Osteoblast (primary cell): Measurements from ENCODE around the gene MRM3. TPM values are rescaled to one million over a fixed set of nuclear protein-coding genes. Genes with fewer than 3 reads are reported as not detected.

Experiments
- DNase-seq: peaks from one replicate; pipeline ENCODE4 v3.0.0; 2011; ENCODE audit warnings: low spot score, mixed read lengths; ENCODE audit not compliant: insufficient read length; ENCODE audit errors: missing footprints
- H2AFZ ChIP-seq: 2 replicates; pipeline ENCODE4 v1.6.0; 2011; ENCODE audit warnings: mild to moderate bottlenecking, low read length
- H3K27ac ChIP-seq: 2 replicates; pipeline ENCODE4 v1.5.1; 2011; ENCODE audit warnings: mild to moderate bottlenecking, low read depth, low read length, moderate library complexity
- H3K27me3 ChIP-seq: 2 replicates; pipeline ENCODE4 v1.6.0; 2012; ENCODE audit warnings: mild to moderate bottlenecking, control low read depth, inconsistent platforms, low read length, moderate library complexity; ENCODE audit not compliant: insufficient read depth
- H3K36me3 ChIP-seq: 2 replicates; pipeline ENCODE4 v1.5.1; 2011; ENCODE audit warnings: mild to moderate bottlenecking, low read length, control low read depth, moderate library complexity; ENCODE audit not compliant: insufficient read depth
- H3K4me1 ChIP-seq: 2 replicates; pipeline ENCODE4 v1.5.1; 2011; ENCODE audit warnings: mild to moderate bottlenecking, low read length, control low read depth, moderate library complexity; ENCODE audit not compliant: insufficient read depth
- H3K4me2 ChIP-seq: 2 replicates; pipeline ENCODE4 v1.6.0; 2011; ENCODE audit warnings: mild to moderate bottlenecking, low read length; ENCODE audit not compliant: insufficient read depth
- H3K4me3 ChIP-seq: fragments of 200-600 bp; sonication (generic); 3 replicates; pipeline ENCODE4 v1.5.1; 2012; ENCODE audit warnings: mild to moderate bottlenecking, low read length, inconsistent platforms; ENCODE audit not compliant: insufficient read depth
- H3K79me2 ChIP-seq: 2 replicates; pipeline ENCODE4 v1.6.0; 2012; ENCODE audit warnings: mild to moderate bottlenecking, low read length, control low read depth, inconsistent platforms; ENCODE audit not compliant: insufficient read depth
- H3K9me3 ChIP-seq: 2 replicates; pipeline ENCODE4 v1.5.1; 2011; ENCODE audit warnings: low read depth, low read length, control low read depth
- H4K20me1 ChIP-seq: 2 replicates; pipeline ENCODE4 v1.6.0; 2012; ENCODE audit warnings: mild to moderate bottlenecking, low read length, control low read depth; ENCODE audit not compliant: insufficient read depth
- total RNA-seq: library from RNA; depleted of rRNA; stranded (reverse); fragments of >200 nt; gene quantifications from 2 replicates; pipeline ENCODE4 v1.2.3, GENCODE V29; 2012
- TF ChIP-seq, protein P1 (sequence below): IDR thresholded peaks from 2 replicates; pipeline ENCODE4 v1.5.1; 2011; ENCODE audit warnings: mild to moderate bottlenecking, low read depth, low read length, moderate library complexity; ENCODE audit errors: extremely low read depth

MRM3 gene
- total RNA-seq, 1 donor, result 19.5 TPM

GRCh38 chr17:760371-760770 is 21.8 kb upstream of the MRM3 start:
- Histone ChIP-seq H3K4me3 (no peak overlapping the region), H3K9me3 (no peaks in the 10 kb centered on the region), H3K79me2 (no peaks in the 10 kb centered on the region), H3K4me1 (no peaks in the 10 kb centered on the region), H3K27ac (no peak overlapping the region), H2AFZ (no peak overlapping the region), H3K36me3 (peaks cover 45% of the 10 kb centered on the region), H3K4me2 (no peak overlapping the region), H3K27me3 (no peaks in the 10 kb centered on the region), H4K20me1 (no peaks in the 10 kb centered on the region)
- TF ChIP-seq, protein P1, sequence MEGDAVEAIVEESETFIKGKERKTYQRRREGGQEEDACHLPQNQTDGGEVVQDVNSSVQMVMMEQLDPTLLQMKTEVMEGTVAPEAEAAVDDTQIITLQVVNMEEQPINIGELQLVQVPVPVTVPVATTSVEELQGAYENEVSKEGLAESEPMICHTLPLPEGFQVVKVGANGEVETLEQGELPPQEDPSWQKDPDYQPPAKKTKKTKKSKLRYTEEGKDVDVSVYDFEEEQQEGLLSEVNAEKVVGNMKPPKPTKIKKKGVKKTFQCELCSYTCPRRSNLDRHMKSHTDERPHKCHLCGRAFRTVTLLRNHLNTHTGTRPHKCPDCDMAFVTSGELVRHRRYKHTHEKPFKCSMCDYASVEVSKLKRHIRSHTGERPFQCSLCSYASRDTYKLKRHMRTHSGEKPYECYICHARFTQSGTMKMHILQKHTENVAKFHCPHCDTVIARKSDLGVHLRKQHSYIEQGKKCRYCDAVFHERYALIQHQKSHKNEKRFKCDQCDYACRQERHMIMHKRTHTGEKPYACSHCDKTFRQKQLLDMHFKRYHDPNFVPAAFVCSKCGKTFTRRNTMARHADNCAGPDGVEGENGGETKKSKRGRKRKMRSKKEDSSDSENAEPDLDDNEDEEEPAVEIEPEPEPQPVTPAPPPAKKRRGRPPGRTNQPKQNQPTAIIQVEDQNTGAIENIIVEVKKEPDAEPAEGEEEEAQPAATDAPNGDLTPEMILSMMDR, result no peak
- DNase-seq, result no peak

GRCh38 chr17:767076-767475 is 15.1 kb upstream of the MRM3 start:
- TF ChIP-seq, protein P1, result no peak
- no peak for DNase-seq
- Histone ChIP-seq H3K9me3 (no peaks in the 10 kb centered on the region), H3K79me2 (no peaks in the 10 kb centered on the region), H3K4me3 (no peak overlapping the region), H3K27ac (no peak overlapping the region), H3K36me3 (peaks cover 37% of the 10 kb centered on the region), H3K4me2 (no peak overlapping the region), H3K4me1 (no peaks in the 10 kb centered on the region), H3K27me3 (no peaks in the 10 kb centered on the region), H4K20me1 (no peaks in the 10 kb centered on the region), H2AFZ (no peak overlapping the region)

DNA sequence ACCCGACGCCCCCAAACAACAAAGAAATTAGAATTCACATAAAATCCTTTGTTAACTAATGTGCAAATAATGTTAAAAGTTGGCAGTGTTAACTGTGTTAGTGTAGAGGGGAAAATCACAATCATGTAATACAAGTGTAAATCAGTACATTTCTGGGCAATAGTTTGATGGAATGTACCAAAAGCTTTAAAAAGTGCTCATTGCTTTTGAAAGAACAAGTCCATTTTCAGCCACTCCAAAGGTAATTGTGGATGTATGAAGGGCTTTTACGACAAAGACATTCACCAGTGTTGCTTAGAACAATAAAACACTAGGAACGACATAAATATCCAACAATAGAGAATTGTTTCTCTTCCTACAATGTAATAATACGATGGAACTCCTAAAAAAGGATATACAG is 9.1 kb upstream of the MRM3 start:
- TF ChIP-seq, protein P1, result no peak
- Histone ChIP-seq H4K20me1 (no peaks in the 10 kb centered on the region), H3K27me3 (no peaks in the 10 kb centered on the region), H3K36me3 (peaks cover 67% of the 10 kb centered on the region), H3K79me2 (peaks cover 8% of the 10 kb centered on the region), H3K27ac (no peak overlapping the region), H3K4me3 (no peak overlapping the region), H3K4me1 (no peaks in the 10 kb centered on the region), H2AFZ (no peak overlapping the region), H3K9me3 (no peaks in the 10 kb centered on the region), H3K4me2 (no peak overlapping the region)
- no peak for DNase-seq

DNA sequence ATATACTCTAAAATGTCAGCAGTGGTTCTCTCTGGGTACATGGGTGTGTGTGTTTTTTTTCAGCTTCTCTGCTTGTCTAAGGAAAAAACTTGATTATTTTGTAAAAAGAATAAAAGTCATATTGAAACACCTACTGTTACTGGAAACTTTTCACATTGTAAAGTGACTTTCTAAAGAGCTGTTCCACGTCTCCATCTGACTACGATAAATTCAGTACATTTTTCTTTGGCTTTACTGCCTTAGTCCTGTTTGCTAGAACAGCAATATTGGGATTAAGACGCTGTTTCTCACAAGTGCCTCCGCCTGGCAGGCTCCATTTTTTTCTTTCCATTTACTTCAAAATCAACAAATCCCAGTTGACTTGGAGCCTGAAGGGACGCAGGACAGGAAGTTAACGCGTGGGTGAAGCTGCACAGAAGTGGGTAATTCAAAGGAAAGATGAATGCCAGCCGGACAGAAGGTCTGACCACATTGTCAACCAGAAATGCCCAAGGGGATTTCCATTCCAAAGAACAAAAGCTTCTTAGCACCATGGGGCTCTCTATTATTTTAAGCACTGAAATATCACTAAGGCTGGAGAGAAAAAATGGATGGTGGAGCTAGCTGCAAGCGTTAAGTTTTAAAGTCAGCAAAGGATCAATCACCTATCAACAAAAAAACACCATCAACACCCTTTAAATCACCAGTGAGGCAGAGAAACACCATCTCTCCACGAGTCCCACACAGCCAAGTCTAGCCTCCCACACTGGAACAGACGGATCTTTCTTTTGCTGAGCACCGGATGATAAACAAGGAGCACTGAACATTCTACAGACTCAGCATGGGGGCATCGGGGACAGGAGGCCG is 8.5 kb upstream of the MRM3 start:
- TF ChIP-seq, protein P1, result no peak
- H3K9me3 ChIP-seq, result no peaks in the 10 kb centered on the region
- H3K36me3 ChIP-seq, result peaks cover 73% of the 10 kb centered on the region
- H3K79me2 ChIP-seq, result peaks cover 13% of the 10 kb centered on the region
- H3K27ac ChIP-seq, result no peak overlapping the region
- H2AFZ ChIP-seq, result no peak overlapping the region
- H3K27me3 ChIP-seq, result no peaks in the 10 kb centered on the region
- no peaks in the 10 kb centered on the region for H4K20me1 ChIP-seq
- no peaks in the 10 kb centered on the region for H3K4me1 ChIP-seq
- DNase-seq, result no peak
- H3K4me3 ChIP-seq, result no peak overlapping the region
- no peak overlapping the region for H3K4me2 ChIP-seq
